ENCODE measurements around the gene UBXN1.
"Not testable (repeated sequence)": the region's sequence is repeated elsewhere in the genome, so short reads cannot be mapped to it uniquely, and the experiment has no call there.

The UBXN1 gene

DNA sequence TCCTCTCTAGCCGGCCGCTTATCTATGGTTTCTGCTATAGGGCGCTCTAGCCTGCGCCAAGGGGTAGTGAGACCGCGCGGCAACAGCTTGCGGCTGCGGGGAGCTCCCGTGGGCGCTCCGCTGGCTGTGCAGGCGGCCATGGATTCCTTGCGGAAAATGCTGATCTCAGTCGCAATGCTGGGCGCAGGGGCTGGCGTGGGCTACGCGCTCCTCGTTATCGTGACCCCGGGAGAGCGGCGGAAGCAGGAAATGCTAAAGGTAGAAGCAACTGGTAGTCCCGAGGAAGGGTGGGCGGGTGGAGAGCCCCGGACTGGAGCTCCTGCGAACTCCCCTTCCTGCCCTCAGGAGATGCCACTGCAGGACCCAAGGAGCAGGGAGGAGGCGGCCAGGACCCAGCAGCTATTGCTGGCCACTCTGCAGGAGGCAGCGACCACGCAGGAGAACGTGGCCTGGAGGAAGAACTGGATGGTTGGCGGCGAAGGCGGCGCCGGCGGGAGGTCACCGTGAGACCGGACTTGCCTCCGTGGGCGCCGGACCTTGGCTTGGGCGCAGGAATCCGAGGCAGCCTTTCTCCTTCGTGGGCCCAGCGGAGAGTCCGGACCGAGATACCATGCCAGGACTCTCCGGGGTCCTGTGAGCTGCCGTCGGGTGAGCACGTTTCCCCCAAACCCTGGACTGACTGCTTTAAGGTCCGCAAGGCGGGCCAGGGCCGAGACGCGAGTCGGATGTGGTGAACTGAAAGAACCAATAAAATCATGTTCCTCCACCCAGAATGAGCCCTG lies 7.1 kb downstream of the UBXN1 start, which contains the start of the genes LBHD1 and UQCC3:
Gene LBHD1 (minus strand): TSS at position 660 of the 782 bp plus-strand sequence. CDS start 2,236 bp downstream, outside the sequence.
Gene UQCC3 (plus strand): TSS at position 66 of the 782 bp plus-strand sequence. CDS start 73 bp downstream, at position 139.
- DNase-seq (ENCODE audit: low spot score), result peak; percentile 69

DNA sequence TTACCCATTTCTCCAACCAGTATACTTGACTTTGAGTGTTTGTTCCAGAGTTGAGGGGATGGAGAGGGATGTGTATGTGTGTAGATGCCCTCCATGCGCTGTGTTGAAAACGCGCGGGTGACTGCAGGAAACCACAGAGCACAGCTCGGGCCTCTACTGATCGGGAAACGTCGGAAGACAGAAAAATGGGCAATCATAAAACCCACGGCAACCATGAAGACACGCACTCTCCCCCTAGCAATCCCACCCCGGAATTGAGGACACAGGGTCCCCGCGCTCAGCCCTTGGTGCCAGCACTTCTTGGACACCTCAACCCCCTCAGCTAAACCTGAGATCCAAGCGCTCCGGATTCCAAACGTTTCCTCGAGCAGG lies 7.7 kb downstream of the UBXN1 start:
- peak; percentile 35 for DNase-seq (ENCODE audit: low spot score)

DNA sequence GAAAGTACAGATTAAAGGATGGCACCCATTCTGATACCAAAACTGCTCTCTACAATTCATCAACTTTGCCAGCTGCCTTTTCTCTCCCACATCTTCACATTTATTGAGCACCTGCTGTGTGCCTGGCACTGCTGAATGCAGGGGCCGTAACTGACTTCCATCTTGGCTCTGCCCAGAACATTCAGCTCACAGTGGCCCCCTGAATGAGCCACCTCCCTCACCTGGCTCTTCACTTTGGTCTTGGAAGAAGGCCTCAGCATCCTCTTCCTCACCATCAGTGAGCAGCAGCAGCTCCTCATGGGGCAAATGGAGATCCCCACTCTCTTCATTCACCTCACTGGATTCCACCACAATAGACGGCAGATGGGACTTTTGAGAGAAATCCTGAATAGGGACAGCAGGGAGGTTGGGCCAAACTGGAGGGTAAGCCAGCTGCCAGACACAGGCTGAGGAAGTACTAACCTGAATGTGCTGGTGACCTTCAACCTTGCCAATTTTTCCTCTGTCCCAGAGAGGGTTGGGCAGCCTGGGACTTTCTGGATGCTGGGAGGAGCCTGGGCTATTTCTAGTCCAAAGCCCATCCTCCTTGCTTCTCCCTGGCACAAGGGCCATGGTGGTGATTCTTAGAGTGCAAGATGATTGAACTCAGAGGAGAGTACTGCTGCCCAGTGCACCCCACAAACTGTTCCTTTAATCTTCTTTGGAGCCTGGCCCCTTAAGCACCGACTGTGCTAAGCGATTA lies 9.3 kb downstream of the UBXN1 start:
- no peak for DNase-seq (ENCODE audit: low spot score)

DNA sequence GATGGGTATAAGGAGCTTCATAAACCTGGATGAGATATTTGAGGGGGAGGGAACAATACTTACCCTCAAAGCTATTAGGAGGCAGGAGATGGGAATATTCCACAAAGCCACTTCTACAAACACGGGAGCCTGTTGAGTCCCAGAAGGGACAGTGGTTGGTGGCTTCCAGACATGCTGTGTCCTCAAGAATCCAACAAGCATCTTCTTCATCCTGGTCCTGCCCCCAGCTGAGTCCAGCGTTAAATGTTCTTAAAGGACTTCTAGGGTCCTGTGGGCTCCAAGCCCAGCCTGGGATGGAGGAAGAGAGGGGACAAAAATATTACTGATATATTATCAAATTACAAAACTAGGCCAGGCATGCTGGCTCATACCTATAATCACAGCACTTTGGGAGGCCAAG lies 11.4 kb downstream of the UBXN1 start:
- DNase-seq (ENCODE audit: low spot score), result no peak

DNA sequence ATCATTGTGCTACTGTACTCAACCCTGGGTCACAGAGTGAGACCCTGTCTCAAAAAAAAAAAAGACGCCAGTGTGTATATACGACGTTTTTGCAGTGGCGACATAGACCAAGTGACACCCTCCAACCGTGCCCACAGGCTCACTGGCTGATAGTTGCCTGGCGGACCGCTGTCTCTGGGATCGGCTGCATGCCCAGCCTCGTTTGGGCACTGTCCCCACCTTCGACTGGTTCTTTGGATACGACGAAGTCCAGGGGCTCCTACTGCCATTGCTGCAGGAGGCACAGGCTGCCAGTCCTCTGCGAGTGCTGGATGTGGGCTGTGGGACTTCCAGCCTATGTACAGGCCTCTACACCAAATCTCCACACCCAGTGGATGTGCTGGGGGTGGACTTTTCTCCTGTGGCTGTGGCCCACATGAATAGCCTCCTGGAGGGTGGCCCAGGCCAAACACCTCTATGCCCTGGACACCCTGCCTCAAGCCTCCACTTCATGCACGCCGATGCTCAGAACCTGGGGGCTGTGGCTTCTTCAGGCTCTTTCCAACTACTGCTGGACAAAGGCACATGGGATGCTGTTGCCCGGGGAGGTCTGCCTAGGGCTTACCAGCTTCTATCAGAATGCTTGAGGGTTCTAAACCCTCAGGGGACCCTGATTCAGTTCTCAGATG lies 12.5 kb downstream of the UBXN1 start:
- DNase-seq (ENCODE audit: low spot score), result no peak

DNA sequence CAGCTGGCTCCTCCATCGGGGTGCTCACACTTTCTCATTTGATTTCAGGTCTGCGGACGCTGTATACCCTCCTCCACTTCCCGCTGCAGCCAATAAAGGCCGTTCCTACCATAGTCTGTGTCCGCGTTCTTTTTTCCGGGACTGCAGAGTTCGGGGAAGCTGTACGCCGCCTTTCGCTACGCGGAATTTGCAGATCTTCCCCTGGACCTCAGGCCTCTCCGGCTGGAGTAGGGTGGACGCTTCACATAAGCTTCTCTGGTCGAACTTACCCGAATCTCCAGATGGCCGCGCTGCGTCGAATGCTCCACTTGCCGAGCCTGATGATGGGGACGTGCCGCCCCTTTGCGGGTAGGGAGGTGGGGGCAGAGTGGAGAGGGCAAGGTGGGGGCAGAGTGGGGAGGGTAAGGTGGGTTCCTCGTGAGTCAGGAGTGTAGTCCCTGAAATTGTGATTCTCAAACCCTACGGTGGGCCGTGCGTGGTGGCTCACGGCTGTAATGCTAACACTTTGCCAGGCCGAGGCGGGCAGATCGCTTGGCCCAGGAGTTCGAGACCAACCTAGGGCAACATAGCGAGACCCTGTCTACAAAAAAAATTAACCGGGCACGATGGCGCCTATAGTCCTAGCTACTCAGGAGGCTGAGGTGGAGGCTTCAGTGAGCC lies 13.1 kb downstream of the UBXN1 start:
- DNase-seq (ENCODE audit: low spot score), result peak; percentile 41

DNA sequence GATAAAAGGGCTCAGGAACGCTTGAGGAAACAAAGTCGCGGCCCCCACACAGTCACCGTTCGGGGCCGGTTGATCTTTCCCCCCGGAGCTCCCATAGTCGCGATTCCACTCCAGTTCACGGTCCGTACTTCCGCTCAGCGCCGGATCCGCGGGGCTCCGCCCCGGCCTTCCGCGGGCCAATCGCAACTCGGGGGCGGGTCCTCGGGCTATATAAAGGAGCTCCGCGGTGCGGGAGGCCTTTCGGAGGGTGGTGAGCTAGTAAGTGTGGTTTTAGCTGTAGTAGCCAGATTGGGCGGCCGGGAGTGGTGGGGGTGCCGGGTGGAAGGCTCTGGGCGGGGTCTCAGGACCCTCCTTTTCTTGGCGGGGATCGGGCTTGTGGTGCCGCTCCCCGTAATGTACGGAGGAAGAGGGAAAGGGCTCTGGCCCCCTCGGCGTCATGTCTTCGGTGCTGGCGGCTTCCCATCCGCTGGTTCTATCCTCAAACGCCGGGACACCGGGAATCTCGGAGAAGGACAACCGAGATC lies 13.7 kb downstream of the UBXN1 start, which contains the start of the genes C11orf98 and CSKMT:
Gene C11orf98 (minus strand): TSS at position 136 of the 524 bp plus-strand sequence. CDS start 41 bp downstream, at position 95.
Gene CSKMT (plus strand): TSS at position 238 of the 524 bp plus-strand sequence. CDS start 568 bp downstream, outside the sequence.
- peak; percentile 98 for DNase-seq (ENCODE audit: low spot score)

DNA sequence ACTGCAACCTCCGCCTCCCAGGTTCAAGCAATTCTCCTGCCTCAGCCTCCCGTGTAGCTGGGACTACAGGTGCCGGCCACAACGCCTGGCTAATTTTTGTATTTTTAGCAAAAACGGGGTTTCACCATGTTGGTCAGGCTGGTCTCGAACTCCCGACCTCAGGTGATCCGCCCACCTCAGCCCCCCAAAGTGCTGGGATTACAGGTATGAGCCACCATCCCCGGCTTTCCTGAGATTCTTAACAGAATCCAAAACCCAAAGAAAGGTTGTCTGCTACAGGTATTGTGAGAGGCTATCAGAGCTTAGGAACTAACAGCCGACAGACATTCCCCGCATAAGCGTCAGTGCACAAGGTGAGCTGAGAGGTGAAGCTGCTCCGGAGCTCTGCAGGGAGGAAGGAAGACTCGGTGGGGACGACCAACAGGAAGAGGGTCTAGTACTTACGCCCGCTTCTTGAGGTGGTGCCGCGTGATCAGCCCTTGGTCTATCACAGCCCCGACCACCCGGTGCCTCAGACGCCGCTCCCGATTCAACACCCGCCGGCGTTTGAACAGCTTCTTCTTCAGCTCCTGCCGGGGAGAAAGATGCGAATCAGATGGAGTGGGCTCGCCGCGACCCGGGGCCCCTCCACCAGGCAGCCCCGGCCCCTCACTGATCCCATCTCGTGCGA lies 14.3 kb downstream of the UBXN1 start:
- DNase-seq (ENCODE audit: low spot score), result no peak

DNA sequence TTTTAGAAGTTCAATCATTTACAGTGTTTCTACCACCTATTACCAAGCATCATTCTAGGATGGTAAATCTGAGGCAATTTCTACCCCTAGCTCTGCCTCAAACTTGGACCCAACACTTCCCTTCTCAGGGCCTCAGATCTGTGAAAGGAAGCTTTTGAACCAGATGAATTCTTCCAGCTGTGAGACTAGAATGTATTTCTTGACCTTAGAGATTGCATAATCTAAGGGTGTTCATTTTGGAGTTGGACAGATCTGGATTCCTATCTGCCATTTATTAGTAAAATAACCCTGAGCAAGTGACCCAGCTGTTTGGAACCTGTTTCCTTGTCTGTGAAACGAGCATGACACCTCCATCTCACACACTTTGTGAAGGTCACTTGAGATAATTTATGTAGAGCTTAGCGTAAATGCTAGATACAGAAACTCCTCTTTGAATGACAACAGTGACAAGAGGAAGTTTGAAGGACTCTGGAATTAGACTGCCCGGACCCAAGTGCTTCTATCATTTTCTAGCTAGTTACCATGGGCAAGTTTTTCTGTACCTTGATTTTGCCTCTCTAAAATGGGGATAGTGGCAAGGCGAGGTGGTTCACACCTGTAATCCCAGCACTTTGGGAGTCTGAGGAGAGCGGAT lies 22.0 kb downstream of the UBXN1 start:
- DNase-seq (ENCODE audit: low spot score), result no peak

DNA sequence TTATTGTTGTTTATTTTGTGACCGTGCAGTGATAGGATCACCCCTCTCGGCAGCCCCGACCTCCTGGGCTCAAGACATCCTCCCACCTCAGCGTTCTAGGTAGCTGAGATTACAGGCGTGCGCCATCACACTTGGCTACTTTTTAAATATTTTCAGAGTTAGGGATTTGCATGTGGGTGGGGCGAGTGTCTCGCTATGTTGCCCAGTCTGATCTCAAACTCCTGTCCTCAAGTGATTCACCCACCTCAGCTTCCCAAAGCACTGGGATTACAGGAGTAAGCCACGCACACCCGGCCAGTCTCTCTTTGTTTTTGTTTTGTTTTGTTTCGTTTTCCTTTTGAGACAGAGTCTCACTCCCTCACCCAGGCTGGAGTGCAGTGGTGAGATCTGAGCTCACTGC lies 24.6 kb downstream of the UBXN1 start:
- DNase-seq (ENCODE audit: low spot score), result no peak

DNA sequence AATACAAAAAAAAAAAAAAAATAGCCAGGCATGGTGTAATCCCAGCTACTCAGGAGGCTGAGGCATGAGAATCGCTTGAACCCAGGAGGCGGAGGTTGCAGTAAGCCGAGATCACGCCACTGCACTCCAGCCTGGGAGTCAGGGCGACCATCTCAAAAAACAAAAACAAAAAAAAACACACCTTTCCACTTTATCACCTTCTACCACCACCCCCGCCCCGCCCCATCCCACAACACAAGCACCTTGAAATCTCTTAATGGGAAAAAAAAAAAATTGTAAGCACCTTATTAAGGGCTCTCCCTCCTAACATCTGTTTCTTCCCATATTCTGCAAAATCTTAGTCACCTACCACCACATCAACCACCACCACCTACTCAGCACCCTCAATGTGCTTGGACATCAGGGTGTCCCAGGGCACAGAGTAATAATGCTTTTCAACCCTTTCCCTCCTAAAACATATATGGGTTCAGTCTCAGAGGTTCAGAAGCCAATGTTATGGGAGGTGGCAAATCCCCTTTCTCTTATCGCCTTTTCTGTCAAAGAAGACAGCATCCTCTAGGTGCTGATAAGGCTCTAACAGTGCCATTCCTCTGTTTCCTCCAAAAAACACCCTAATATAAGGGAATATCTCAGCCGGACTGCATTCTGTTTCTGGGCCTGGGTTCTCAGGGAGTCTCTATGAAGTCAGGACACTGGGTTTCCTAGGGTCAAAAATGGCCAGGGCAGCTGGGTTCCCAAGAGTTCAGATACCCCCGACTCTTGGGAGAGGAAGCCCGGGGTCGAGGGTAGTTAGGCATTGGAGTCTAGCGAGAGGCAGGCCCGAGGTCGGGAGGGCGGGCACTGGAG lies 26.5 kb downstream of the UBXN1 start:
- DNase-seq (ENCODE audit: low spot score), result no peak

DNA sequence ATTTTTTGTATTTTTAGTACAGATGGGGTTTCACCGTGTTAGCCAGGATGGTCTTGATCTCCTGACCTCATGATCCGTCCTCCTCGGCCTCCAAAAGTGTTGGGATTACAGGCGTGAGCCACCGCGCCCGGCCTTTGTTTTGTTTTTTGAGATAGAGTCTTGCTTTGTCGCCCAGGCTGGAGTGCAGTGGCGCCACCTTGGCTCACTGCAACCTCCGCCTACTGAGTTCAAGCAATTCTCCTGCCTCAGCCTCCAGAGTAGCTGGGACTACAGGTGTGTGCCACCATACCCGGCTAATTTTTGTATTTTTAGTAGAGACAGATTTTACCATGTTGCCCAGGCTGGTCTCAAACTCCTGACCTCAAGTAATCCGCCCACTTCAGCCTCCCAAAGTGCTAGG lies 28.6 kb downstream of the UBXN1 start:
- not testable (repeated sequence) for DNase-seq (ENCODE audit: low spot score)

DNA sequence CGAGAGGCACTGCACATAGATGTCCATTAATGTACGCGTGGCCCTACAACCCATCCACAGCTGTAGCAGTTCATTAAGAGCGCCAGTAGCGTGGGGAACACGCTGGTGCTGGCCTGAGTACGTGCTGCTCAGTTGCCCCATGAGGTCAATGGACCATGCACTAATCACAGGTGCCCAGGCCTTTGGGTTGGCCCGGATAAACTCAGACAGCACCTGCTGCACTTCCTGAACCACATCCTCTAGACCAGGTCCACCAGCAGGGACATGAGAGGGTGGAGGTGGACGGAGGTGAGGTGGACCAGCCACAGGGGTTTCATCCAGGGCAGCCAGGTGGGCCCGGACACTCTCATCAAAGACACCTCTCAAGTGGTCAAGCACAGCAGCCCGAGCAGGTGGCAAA lies 29.4 kb downstream of the UBXN1 start:
- DNase-seq (ENCODE audit: low spot score), result no peak

DNA sequence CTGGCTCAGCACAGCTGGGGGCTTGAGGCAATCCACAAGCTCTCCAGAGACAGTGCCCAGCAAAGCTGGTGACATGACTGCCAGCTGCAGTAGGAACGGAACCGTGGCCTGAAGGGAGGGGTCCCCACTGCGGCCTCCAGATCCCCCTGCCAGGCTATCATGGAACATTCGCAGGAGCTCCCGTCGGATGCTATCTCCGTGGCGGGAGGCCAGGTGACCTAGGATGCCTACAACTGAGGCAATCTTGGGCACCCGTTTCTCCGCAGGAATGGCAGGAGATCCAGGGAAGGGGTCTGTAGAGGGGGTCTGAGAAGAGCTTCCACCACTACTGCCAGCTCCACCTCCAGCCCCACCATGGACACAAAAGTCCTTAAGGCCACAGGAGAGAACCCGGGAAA lies 29.9 kb downstream of the UBXN1 start:
- DNase-seq (ENCODE audit: low spot score), result no peak

DNA sequence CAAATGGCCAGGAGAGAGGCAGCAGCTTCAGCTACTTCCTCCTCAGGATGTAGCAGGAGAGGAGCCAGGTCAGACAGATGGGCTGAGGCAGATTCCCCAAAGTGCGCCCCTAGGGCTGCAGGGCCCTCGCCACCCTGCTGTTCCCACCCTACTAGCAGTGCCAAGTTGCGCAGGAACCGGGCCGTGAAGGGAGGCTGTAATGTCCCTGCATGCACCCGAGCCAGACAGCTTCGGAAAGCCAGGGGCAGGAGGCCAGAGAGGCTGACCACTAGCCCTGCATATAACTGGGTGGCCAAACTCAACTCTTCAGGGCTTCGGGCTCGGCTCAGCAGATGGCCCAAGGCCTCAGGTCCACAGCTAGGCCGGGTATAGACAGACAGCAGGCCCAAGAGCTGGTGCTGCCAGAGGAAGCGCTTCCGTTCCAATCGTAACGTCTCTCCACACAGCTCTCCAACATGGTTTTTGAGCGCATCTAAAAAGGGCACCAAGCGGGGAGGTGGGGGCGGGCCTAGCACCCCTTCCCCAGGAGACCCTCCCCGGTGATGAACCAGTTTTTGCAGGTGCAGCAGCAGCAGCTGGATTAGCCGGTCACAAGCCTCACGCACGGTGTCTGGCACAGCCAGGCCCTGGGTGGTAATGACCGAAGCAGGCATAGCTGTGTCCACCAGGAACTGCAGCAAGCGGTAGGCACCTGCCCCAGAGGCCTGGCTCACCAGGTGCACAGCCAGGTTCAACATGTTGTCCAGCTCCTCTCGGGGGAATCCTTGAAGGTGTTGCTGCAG lies 30.5 kb downstream of the UBXN1 start:
- no peak for DNase-seq (ENCODE audit: low spot score)

DNA sequence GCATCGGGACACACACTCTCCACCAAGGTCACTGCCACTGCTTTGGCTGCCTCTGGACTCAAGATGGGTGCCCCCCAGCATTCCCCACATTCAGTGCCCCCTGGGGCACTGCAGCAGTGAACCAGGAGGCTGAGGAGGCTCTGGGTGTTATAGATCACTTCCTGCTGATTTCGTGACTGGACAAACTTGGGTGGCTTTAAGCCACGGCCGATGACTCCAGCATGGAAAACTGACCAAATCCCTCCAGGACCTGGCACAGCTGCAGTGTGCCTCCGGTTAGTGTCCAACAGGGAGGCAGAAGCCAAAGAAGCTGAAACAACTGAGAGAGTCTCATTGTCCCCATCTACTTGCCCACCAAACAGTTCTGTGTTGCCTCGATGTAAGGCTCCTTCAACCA lies 31.3 kb downstream of the UBXN1 start:
- DNase-seq (ENCODE audit: low spot score), result peak; percentile 29

DNA sequence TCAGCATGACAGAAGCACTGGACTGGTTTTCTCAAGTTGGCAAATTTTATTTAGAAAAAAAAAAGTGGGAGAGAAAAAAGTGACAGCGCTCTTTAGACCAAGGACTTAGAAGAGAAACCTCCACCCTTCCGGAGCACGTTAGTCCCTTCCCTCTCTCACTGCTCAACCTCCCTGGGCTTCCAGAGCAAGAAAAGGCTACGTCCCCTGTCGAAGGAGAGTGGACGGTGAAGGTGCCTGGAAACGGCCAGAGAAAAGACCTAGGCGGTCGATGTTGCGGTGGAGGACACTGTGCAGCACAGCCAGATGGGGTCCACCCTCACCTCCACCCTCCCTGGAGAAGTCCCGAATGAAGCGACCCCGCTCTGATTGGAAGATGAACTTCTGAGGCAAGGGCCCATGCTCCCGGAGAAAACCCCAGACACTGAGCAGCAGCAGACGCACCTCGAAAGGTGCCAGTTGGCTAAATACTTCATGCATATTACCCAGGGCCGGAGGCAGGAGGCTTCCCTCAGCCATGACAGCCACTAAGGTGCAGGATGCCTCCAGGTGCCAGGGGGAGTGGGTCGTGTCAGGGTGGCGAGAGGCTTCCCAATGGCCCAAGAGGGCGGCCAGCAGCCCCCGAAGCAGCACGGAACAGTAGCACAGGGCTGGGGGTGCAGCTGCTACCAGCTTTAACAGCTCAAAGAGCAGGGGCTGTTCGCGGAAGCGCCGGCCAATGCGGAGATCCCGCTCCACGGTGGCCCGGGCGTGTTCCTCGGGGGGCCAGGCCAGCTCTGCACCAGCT lies 31.9 kb downstream of the UBXN1 start:
- DNase-seq (ENCODE audit: low spot score), result no peak

All from AG08395 (cell line).